Panc1 (cell line): ENCODE data around the gene LATS2.

Experiments used
- POLR2AphosphoS5 ChIP-seq: IDR thresholded peaks from 2 replicates; pipeline ENCODE4 v1.6.1; 2012; ENCODE audit warnings: mild to moderate bottlenecking, low read depth, low read length, moderate library complexity
- TF ChIP-seq, protein P1 (sequence below): fragments of 450-650 bp; IDR thresholded peaks from 2 replicates; pipeline ENCODE4 v1.5.1; 2017; ENCODE audit warnings: mild to moderate bottlenecking
- TF ChIP-seq, protein P2 (sequence below), 2 experiments: IDR thresholded peaks; 2 replicates each; pipeline ENCODE4 v1.6.1; 2011 to 2012; ENCODE audit warnings: low read depth in 2 of 2, control low read depth in 1 of 2, low read length in 1 of 2, mild to moderate bottlenecking in 1 of 2, moderate library complexity in 1 of 2; ENCODE audit not compliant: insufficient read depth in 1 of 2

DNA sequence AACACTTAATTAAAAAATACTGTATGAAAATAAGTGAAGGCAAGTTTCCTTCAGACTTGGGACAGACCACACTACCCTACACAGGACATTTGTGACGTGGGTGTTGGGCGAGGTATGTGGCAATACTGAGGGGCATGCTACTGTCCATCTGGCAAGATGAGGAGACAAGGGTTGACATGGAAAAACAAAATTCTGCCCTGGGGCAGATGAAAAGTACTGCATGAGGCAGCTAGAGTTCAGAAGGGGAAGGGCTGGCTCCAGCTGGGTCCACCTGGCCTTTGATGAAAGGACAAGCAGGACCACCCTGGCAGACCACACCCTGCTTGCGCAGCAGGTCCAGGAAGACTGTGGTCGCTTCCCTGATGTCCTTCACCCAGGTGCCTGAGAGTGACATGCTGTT lies 43.2 kb downstream of the LATS2 start:
- TF ChIP-seq, protein P1, sequence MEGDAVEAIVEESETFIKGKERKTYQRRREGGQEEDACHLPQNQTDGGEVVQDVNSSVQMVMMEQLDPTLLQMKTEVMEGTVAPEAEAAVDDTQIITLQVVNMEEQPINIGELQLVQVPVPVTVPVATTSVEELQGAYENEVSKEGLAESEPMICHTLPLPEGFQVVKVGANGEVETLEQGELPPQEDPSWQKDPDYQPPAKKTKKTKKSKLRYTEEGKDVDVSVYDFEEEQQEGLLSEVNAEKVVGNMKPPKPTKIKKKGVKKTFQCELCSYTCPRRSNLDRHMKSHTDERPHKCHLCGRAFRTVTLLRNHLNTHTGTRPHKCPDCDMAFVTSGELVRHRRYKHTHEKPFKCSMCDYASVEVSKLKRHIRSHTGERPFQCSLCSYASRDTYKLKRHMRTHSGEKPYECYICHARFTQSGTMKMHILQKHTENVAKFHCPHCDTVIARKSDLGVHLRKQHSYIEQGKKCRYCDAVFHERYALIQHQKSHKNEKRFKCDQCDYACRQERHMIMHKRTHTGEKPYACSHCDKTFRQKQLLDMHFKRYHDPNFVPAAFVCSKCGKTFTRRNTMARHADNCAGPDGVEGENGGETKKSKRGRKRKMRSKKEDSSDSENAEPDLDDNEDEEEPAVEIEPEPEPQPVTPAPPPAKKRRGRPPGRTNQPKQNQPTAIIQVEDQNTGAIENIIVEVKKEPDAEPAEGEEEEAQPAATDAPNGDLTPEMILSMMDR, result no peak
- TF ChIP-seq, protein P2, sequence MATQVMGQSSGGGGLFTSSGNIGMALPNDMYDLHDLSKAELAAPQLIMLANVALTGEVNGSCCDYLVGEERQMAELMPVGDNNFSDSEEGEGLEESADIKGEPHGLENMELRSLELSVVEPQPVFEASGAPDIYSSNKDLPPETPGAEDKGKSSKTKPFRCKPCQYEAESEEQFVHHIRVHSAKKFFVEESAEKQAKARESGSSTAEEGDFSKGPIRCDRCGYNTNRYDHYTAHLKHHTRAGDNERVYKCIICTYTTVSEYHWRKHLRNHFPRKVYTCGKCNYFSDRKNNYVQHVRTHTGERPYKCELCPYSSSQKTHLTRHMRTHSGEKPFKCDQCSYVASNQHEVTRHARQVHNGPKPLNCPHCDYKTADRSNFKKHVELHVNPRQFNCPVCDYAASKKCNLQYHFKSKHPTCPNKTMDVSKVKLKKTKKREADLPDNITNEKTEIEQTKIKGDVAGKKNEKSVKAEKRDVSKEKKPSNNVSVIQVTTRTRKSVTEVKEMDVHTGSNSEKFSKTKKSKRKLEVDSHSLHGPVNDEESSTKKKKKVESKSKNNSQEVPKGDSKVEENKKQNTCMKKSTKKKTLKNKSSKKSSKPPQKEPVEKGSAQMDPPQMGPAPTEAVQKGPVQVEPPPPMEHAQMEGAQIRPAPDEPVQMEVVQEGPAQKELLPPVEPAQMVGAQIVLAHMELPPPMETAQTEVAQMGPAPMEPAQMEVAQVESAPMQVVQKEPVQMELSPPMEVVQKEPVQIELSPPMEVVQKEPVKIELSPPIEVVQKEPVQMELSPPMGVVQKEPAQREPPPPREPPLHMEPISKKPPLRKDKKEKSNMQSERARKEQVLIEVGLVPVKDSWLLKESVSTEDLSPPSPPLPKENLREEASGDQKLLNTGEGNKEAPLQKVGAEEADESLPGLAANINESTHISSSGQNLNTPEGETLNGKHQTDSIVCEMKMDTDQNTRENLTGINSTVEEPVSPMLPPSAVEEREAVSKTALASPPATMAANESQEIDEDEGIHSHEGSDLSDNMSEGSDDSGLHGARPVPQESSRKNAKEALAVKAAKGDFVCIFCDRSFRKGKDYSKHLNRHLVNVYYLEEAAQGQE (IDR thresholded peaks at IDR 0.05; ENCODE audit: insufficient read depth in 1 of 2, low read depth in 2 of 2, low read length in 1 of 2), result no peak
- TF ChIP-seq POLR2AphosphoS5, result no peak
